GM21423 (cell line): Measurements from ENCODE around the gene ZBED1.
"Not testable (repeated sequence)": the region's sequence is repeated elsewhere in the genome, so short reads cannot be mapped to it uniquely, and the experiment has no call there.

Experiments used
- ATAC-seq: cut with Tn5 transposase; IDR thresholded peaks from one replicate; pipeline ENCODE4 v1.9.1; 2021; ENCODE audit warnings: mild to moderate bottlenecking, moderate library complexity; ENCODE audit not compliant: unreplicated experiment

The ZBED1 gene

DNA sequence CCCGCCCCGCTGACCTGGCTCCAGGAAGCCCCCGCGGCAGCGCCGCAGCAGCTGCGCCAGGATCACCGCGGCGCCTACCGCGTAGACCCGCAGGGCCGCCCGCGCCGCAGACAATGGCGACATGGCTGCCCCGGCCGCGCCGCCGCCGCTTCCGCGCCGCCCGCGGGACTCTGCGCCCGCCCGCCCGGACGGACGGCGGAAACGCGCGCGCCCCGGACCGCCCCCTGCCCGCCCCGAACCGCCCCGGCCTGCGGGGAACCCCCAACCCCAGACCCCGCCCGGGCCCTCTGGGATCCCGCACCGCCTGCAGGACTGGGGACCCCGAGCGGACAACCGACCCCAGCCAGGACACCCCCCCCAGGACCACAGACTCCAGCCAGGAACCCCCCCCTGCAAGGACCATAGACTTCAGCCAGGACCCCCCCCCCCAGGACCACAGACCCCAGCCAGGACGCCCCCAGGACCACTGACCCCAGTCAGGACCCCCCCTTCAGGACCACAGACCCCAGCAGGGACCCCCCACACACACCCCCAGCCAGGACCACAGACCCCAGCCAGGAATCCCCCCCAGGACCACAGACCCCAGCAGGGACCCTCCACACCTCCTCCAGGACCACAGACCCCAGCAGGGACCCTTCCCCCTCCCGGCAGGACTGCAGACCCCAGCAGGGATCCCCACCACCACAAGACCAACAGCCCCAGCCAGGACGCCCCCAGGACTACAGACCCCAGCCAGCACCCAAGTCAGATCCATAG is at the start of gene ZBED1, which contains the start of gene DHRSX:
Gene ZBED1 (minus strand): TSS at position 174 of the 756 bp plus-strand sequence. CDS start 10,257 bp downstream, outside the sequence.
Gene DHRSX (minus strand): TSS at position 174 of the 756 bp plus-strand sequence. CDS start 51 bp downstream, at position 123.
- peak; percentile 64 for ATAC-seq

DNA sequence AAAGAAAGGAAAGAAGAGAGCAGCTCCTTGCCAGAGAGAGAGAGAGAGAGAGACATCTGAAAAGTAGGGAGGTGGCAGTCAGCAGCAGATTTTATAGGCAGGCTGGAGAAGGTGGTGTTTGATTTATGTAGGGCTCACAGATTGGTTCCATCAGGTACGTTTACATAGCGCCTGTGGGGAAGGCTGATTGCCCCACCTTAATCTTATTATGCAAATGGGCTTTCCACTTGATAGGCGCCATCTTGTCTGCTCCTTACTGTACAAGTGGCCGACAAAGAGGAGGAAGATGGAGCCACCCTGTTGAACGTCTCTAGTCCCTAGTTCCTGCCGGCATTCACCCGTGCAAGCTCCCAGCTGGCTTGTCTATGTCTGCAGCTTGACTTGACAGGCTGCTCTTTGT is 49.1 kb upstream of the ZBED1 start:
- ATAC-seq = no peak

DNA sequence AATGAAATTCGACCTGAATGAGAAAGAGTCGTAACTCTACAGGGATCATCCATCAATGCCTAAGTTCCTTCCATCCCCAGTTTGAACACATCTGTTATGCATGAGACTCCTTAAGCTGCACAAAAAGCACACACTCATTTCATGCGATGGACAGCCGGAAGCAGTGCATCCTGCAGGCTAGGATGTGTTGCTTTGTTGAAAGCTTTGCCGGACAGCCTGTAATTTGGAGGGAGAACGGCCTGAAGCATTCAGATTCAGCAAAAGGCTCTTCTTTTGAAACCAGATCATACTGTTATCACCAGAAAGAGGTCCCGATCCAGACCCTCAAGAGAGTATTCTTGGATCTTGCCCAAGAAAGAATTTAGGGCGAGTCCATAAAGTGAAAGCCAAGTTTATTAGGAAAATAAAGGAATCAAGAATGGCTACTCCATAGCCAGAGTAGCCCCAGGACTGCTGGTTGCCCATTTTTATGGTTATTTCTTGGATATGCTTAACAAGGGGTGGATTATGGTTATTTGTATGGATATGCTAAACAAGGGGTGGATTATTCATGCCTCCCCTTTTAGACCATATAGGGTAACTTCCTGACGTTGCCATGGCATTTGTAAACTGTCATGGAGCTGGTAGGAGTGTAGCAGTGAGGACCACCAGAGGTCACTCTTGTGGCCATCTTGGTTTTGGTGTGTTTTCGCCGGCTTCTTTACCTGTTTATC is 48.1 kb upstream of the ZBED1 start:
- ATAC-seq = no peak

- no peak for ATAC-seq
Observed at GRCh38 chrX:2547736-2548135, 47.0 kb upstream of the ZBED1 start.

GRCh38 chrX:2546496-2546895 is 45.7 kb upstream of the ZBED1 start:
- no peak for ATAC-seq

GRCh38 chrX:2545144-2545543 is 44.4 kb upstream of the ZBED1 start:
- no peak for ATAC-seq

GRCh38 chrX:2542826-2543521 is 42.2 kb upstream of the ZBED1 start:
- ATAC-seq = no peak

- ATAC-seq = no peak
Observed at GRCh38 chrX:2541603-2542002, 40.8 kb upstream of the ZBED1 start.

- no peak for ATAC-seq
Observed at GRCh38 chrX:2540426-2540947, 39.7 kb upstream of the ZBED1 start.

- no peak for ATAC-seq
Observed at GRCh38 chrX:2539586-2539985, 38.8 kb upstream of the ZBED1 start.

DNA sequence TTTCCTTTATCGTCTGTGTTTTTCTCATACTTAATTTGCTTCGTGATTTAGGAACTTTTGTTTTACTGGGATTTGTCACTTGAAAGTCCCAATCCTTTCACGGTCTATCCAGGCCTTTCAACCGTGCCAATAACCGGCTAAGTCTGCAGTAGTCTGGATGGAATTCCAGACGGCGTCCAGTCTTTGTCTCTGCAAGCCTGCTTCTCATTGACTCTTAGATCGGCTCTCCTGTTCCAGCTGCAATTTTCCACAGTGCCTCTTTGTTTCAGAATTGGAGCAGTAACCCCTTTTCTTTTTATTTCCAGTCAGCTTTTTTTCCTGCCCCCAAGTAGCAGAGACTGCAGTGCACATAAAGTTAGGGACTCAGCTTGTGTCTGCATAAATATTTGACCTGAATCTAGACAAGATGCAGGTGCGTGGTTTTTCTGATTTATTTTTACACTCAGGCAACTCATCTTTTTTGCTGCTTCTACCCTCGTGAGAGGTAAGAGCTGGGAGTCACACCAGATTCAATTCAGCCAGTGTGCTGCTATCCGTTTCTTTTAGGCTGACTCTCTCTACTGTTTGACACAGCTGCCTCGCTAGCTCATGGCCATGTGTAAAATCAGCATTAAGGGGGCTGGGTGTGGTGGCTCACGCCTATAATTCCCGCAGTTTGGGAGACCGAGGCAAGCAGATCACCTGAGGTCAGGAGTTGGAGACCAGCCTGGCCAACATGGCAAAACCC is 37.4 kb upstream of the ZBED1 start:
- no peak for ATAC-seq

DNA sequence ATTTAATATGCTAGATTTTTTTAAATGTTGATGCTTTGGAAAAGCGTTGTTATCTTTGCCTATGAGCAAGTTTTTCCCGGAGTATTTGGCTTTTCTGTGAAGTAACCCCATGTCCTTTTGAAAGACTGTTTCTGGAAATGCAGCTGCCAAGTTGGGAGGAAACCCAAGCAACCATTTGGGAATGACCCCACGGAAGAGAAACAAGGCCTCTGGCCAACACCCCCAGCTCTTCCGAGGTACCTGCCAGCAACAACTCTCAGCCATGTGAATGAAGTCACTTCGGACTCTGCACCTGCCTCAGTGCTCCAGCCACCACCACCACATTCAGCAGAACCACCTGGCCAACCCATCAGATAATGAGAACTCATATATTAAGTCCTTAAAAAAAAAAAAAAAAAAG is 36.2 kb upstream of the ZBED1 start:
- no peak for ATAC-seq

GRCh38 chrX:2536141-2536540 is 35.4 kb upstream of the ZBED1 start:
- ATAC-seq = no peak

- not testable (repeated sequence) for ATAC-seq
Observed at GRCh38 chrX:2534261-2535021, 33.7 kb upstream of the ZBED1 start.

- ATAC-seq = no peak
Observed at GRCh38 chrX:2533424-2533823, 32.6 kb upstream of the ZBED1 start.

GRCh38 chrX:2526390-2526789 is 25.6 kb upstream of the ZBED1 start:
- ATAC-seq = no peak

- ATAC-seq = no peak
Observed at GRCh38 chrX:2523911-2524310, 23.1 kb upstream of the ZBED1 start.

DNA sequence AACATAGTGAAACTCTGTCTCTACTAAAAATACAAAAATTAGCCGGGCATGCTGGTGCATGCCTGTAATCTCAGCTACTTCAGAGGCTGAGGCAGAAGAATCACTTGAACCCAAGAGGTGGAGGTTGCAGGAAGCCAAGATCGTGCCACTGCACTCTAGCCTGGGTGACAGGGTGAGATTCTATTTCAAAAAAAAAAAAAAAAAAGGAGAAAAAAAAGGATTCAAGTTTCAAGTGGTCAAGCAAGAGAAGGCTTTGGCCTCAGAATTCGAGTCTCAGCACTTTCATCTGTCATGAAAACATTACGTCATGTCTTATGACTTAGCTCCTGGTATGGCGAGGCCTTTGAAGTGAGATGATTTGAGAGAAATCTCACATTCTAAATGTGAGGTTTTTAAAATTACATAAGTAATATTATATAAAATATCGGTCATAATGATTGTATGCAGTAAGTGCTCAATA is 21.2 kb upstream of the ZBED1 start:
- ATAC-seq = no peak

GRCh38 chrX:2521092-2521926 is 20.5 kb upstream of the ZBED1 start:
- ATAC-seq = peak; percentile 82
